Activated CD4-positive, CD25-positive, alpha-beta regulatory T cell treated with anti-CD3 and anti-CD28 coated beads, Interleukin-2, amount 50 U/mL, for 72 hours (primary cell): ENCODE measurements around the gene NGF.
"Not testable (repeated sequence)": the region's sequence is repeated elsewhere in the genome, so short reads cannot be mapped to it uniquely, and the experiment has no call there.

Experiments
- DNase-seq: peaks from one replicate; pipeline ENCODE4 v3.0.0; 2021

Gene NGF

GRCh38 chr1:115332813-115333608, 5.0 kb downstream of the NGF start:
- DNase-seq, result no peak

- no peak for DNase-seq
Measured at GRCh38 chr1:115331558-115332331, 6.3 kb downstream of the NGF start.

- no peak for DNase-seq
Measured at GRCh38 chr1:115330480-115331013, 7.5 kb downstream of the NGF start.

- no peak for DNase-seq
Measured at GRCh38 chr1:115329965-115330364, 8.1 kb downstream of the NGF start.

GRCh38 chr1:115327270-115327669, 10.8 kb downstream of the NGF start:
- no peak for DNase-seq

- DNase-seq, result no peak
Measured at GRCh38 chr1:115326419-115326818, 11.6 kb downstream of the NGF start.

- no peak for DNase-seq
Measured at GRCh38 chr1:115325874-115326273, 12.2 kb downstream of the NGF start.

GRCh38 chr1:115324649-115325420, 13.2 kb downstream of the NGF start:
- no peak for DNase-seq

- no peak for DNase-seq
Measured at GRCh38 chr1:115323366-115324004, 14.6 kb downstream of the NGF start.

- no peak for DNase-seq
Measured at GRCh38 chr1:115322631-115323030, 15.4 kb downstream of the NGF start.

- no peak for DNase-seq
Measured at GRCh38 chr1:115320377-115320776, 17.7 kb downstream of the NGF start.

GRCh38 chr1:115319706-115320105, 18.3 kb downstream of the NGF start:
- DNase-seq, result no peak

- DNase-seq, result no peak
Measured at GRCh38 chr1:115317101-115318012, 20.7 kb downstream of the NGF start.

GRCh38 chr1:115314765-115315164, 23.3 kb downstream of the NGF start:
- no peak for DNase-seq

GRCh38 chr1:115314092-115314491, 24.0 kb downstream of the NGF start:
- DNase-seq, result no peak

GRCh38 chr1:115313182-115313581, 24.9 kb downstream of the NGF start:
- no peak for DNase-seq

GRCh38 chr1:115312742-115313141, 25.3 kb downstream of the NGF start:
- no peak for DNase-seq

- DNase-seq, result no peak
Measured at GRCh38 chr1:115311474-115311989, 26.5 kb downstream of the NGF start.

- DNase-seq, result no peak
Measured at GRCh38 chr1:115310581-115311473, 27.2 kb downstream of the NGF start.

- not testable (repeated sequence) for DNase-seq
Measured at GRCh38 chr1:115309504-115309903, 28.5 kb downstream of the NGF start.
